Measurements from ENCODE around the gene TMEM236. TPM values are rescaled to one million over a fixed set of nuclear protein-coding genes. Genes with fewer than 3 reads are reported as not detected.

The TMEM236 gene
- total RNA-seq, 2 donors from 2014 or later, result 0.41 to 0.90 TPM

GRCh38 chr10:17805921-17806577, 54.0 kb downstream of the TMEM236 start:
- H3K4me3 ChIP-seq, result no peak overlapping the region
- peaks cover 0 to 5% of the 10 kb centered on the region in 2 donors for H3K9me3 ChIP-seq
- H3K27ac ChIP-seq, result no peak overlapping the region
- H3K36me3 ChIP-seq, result no peaks in the 10 kb centered on the region
- DNase-seq (ENCODE audit: low spot score), result no peak
- H3K27me3 ChIP-seq, result no peaks in the 10 kb centered on the region
- no peaks in the 10 kb centered on the region for H3K4me1 ChIP-seq
- no peak for TF ChIP-seq CTCF (IDR thresholded peaks at IDR 0.05)

- Histone ChIP-seq H3K4me1 (no peaks in the 10 kb centered on the region), H3K9me3 (peaks cover 0 to 4% of the 10 kb centered on the region in 2 donors), H3K27me3 (no peaks in the 10 kb centered on the region), H3K4me3 (peak within 1 kb of the TSS; percentile 2 to 31), H3K27ac (peak within 1 kb of the TSS in 1 of 2 donors; percentile 22), H3K36me3 (no peaks in the 10 kb centered on the region)
- TF ChIP-seq CTCF (IDR thresholded peaks at IDR 0.05), result no peak
- DNase-seq (ENCODE audit: low spot score), result no peak
Observed at GRCh38 chr10:17808971-17809841, 57.2 kb downstream of the TMEM236 start, which contains the start of gene MRC1. MRC1 (plus strand) TSS chr10:17809348; CDS start chr10:17809466, 118 bp downstream.

GRCh38 chr10:17811146-17811865, 59.3 kb downstream of the TMEM236 start:
- H3K27ac ChIP-seq, result no peak overlapping the region
- TF ChIP-seq CTCF (IDR thresholded peaks at IDR 0.05), result no peak
- no peak for DNase-seq (ENCODE audit: low spot score)
- H3K4me3 ChIP-seq, result peak overlapping the region; percentile 4 to 31
- no peaks in the 10 kb centered on the region for H3K4me1 ChIP-seq
- no peaks in the 10 kb centered on the region for H3K36me3 ChIP-seq
- H3K27me3 ChIP-seq, result no peaks in the 10 kb centered on the region
- H3K9me3 ChIP-seq, result no peaks in the 10 kb centered on the region

- Histone ChIP-seq H3K36me3 (no peaks in the 10 kb centered on the region), H3K4me1 (no peaks in the 10 kb centered on the region), H3K27ac (no peak overlapping the region), H3K4me3 (no peak overlapping the region), H3K27me3 (no peaks in the 10 kb centered on the region), H3K9me3 (no peaks in the 10 kb centered on the region)
- no peak for TF ChIP-seq CTCF (IDR thresholded peaks at IDR 0.05)
- DNase-seq (ENCODE audit: low spot score), result no peak
Observed at GRCh38 chr10:17814973-17815372, 63.0 kb downstream of the TMEM236 start.

GRCh38 chr10:17816199-17816598, 64.2 kb downstream of the TMEM236 start:
- H3K4me1 ChIP-seq, result no peaks in the 10 kb centered on the region

More at GRCh38 chr10:17816199-17816598, 64.2 kb downstream of the TMEM236 start:
- H3K9me3 ChIP-seq, result no peaks in the 10 kb centered on the region
- no peak overlapping the region for H3K27ac ChIP-seq
- no peak for DNase-seq (ENCODE audit: low spot score)
- no peak for TF ChIP-seq CTCF (IDR thresholded peaks at IDR 0.05)
- no peaks in the 10 kb centered on the region for H3K36me3 ChIP-seq
- no peak overlapping the region for H3K4me3 ChIP-seq
- no peaks in the 10 kb centered on the region for H3K27me3 ChIP-seq
